NCI-H2029 (cell line): ENCODE results near the gene NOX5.
A peak's percentile ranks its signal among the peaks of the same experiment; 100 is the strongest.
"Not testable (repeated sequence)": the region's sequence is repeated elsewhere in the genome, so short reads cannot be mapped to it uniquely, and the experiment has no call there.

Experiments
- DNase-seq: peaks from one replicate; lab custom pipeline; 2025; lab: John Stamatoyannopoulos, UW

Gene NOX5

DNA sequence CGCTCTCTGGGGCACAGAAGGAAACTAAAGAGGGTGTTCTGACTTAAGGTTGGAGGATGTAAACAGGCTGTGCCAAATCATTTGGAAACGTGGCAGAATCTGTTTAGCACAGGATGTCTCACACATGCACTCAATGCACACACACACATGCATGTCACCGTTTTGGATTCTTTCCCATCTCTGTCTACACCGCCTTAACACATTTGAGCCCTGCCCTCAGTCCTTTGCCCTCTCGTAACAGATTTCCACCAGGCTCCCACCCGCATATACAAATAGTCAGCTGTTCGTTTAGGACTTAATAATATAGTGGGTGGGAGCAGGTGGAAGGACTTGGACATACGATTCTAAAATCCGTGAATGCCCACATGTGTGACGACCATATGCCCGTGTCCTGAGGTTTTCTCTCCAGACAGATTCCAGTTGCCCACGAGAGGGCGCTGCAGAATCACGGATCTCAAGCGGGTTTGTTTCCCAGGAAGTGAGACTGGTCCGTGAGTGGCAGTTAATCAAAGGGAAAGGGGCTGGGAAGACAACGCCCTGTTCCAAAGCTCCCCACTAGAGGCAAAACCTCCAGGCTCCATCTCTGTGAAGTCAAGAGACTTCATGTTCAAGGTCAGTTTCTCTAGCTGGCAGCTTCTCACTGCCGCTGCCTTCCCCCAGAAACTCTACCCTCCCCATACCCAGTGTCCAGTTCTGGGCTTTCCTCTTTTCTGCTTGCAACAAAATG lies 44.5 kb downstream of the NOX5 start:
- DNase-seq: peak; percentile 48

- no peak for DNase-seq
Observed at GRCh38 chr15:69059557-69059943, 45.1 kb downstream of the NOX5 start.

GRCh38 chr15:69060041-69060481 lies 45.6 kb downstream of the NOX5 start:
- DNase-seq: no peak

GRCh38 chr15:69060744-69061143 lies 46.2 kb downstream of the NOX5 start:
- no peak for DNase-seq

- DNase-seq: no peak
Observed at GRCh38 chr15:69061414-69061842, 46.9 kb downstream of the NOX5 start.

- DNase-seq: no peak
Observed at GRCh38 chr15:69064649-69065048, 50.2 kb downstream of the NOX5 start.

DNA sequence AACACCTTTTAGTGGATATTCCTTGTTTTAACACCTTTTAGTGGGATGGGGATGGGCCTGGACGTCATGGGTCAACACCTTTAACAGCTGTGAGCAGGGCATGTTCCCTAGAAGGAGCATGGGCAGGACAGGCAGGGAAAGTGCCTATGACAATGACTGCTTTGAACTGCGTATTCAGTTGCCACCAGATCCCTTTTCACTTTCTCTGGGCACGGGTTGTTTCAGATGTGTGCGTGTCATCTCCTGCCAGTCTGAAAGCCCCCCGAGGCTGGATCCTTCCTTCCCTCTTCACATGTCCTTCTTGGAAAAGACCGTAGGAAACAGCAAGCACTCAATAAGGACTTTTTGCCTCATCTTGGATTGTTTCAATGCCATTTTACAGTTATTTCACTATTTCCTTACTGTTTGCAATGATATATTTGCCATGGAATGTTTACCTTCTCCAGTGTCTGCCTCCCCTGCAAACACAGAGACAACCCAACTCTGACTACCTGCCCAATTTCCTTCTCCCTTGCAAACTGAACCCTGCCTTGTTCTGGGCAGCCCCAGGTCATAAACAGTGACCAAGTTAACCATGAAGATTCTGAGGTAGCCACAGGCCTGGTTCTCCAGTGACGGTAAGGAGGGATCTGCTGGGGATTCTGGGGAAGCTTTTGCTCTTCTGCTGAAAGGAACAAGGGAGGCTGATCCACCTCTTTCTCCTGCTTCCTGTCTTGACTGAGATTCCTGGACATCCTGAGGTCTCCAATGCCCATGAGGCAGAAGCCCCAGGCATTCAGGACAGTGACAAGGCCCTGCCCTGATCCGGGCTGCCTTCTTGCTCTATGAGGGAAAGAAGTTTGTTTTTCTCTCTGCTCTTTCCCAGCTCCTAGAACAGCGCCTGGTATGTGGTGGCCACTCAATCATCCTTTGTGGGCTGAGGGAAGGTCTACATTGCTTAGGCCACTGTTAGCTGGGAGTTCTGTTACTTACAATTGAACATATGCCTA lies 51.8 kb downstream of the NOX5 start:
- DNase-seq: no peak

GRCh38 chr15:69067296-69067695 lies 52.8 kb downstream of the NOX5 start:
- no peak for DNase-seq

GRCh38 chr15:69068157-69068556 lies 53.7 kb downstream of the NOX5 start:
- DNase-seq: no peak

GRCh38 chr15:69069290-69069689 lies 54.8 kb downstream of the NOX5 start:
- not testable (repeated sequence) for DNase-seq

- DNase-seq: no peak
Observed at GRCh38 chr15:69069996-69070395, 55.5 kb downstream of the NOX5 start.

GRCh38 chr15:69070396-69070795 lies 55.9 kb downstream of the NOX5 start:
- no peak for DNase-seq

- no peak for DNase-seq
Observed at GRCh38 chr15:69071260-69071659, 56.8 kb downstream of the NOX5 start.

GRCh38 chr15:69072906-69073305 lies 58.4 kb downstream of the NOX5 start:
- DNase-seq: no peak

- DNase-seq: peak; percentile 3
Observed at GRCh38 chr15:69074001-69074842, 59.7 kb downstream of the NOX5 start.

DNA sequence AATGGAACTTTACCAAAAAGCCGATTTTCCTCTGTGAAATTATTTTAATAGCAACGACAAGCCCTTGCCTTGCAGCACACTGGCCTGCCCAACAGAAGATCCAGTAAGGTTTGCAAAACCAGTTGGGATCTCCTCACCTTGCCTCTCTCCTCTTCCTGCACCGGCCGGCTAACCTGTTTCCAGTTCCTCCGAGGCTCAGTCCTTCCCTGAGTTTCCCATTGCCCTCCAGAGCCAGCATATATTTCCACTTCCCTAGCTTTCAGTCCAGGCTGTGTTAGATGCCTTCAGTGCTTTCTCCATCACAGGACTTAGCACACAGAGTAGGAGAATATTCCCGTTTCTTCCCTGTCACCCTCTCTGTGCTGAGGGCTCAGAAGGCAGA lies 60.3 kb downstream of the NOX5 start:
- no peak for DNase-seq

DNA sequence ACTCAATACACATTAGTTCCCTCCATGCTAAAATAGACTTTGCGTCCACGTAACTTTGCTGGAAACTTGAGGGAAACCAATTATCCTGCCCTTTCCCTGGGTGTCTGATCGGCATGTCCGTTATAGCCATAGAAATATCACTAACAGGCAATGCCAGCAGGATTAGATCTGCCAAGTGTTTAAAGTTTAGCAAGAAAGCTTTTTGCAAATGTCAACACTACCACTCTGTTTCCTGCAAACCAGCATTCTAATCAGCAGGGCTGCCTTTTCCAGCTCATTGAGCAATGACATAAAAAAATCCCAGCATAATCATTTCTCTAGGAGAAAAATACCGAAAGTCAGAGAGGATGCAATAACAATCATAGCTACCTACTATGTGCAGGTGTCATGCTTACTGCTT lies 60.9 kb downstream of the NOX5 start:
- no peak for DNase-seq

GRCh38 chr15:69076756-69077155 lies 62.3 kb downstream of the NOX5 start:
- no peak for DNase-seq

DNA sequence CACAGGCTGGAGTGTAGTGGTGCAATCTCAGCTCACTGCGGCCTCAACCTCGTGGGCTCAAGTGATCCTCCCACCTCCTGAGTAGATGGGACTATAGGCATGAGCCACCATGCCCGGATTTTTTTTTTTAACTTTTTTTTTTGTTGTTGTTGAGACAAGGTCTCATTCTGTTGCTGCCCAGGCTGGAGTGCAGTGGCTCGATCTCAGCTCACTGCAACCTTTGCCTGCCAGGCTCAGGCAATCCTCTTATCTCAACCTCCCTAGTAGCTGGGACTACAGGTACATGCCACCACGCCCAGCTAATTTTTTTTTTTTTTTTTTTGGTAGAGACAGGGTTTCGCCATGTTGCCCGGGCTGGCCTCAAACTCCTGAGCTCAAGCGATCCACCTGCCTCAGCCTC lies 64.1 kb downstream of the NOX5 start:
- DNase-seq: no peak

GRCh38 chr15:69080295-69081248 lies 66.1 kb downstream of the NOX5 start:
- no peak for DNase-seq
